Thyroid gland (tissue), 4 donors: ENCODE measurements around the gene NPTN.

ENCODE experiments used
- CTCF ChIP-seq, 6 experiments: fragments of 200-600 bp in 3 of 6; fragments of 450-650 bp in 3 of 6; sonication (generic) in 3 of 6; IDR thresholded peaks; one replicate each; pipeline ENCODE4 v1.5.1; 2016 to 2019; ENCODE audit warnings: antibody characterized with exemption in 6 of 6, mild to moderate bottlenecking in 2 of 6, inconsistent platforms in 1 of 6, moderate library complexity in 1 of 6
- POLR2A ChIP-seq, 2 donors: fragments of 450-650 bp; IDR thresholded peaks; one replicate each; pipeline ENCODE4 v1.6.1; 2017; ENCODE audit warnings: antibody characterized with exemption in 2 of 2, mild to moderate bottlenecking in 2 of 2, moderate library complexity in 1 of 2

GRCh38 chr15:73598530-73599160 is 34.5 kb downstream of the NPTN start:
- no peak for TF ChIP-seq CTCF (IDR thresholded peaks at IDR 0.05)
- TF ChIP-seq POLR2A (IDR thresholded peaks at IDR 0.05): no peak
